IPS DF 19.7 (cell line): Measurements from ENCODE around the gene TEX14.
"Not testable (repeated sequence)": the region's sequence is repeated elsewhere in the genome, so short reads cannot be mapped to it uniquely, and the experiment has no call there.

Experiments used
- DNase-seq: peaks from one replicate; pipeline ENCODE4 v3.0.0-alpha.2; 2013; ENCODE audit warnings: low read depth, low spot score

The TEX14 gene

GRCh38 chr17:58597371-58597770 is 94.5 kb downstream of the TEX14 start:
- DNase-seq, result no peak

- no peak for DNase-seq
These were observed 96.6 kb downstream of the TEX14 start for GRCh38 chr17:58595194-58595792.

DNA sequence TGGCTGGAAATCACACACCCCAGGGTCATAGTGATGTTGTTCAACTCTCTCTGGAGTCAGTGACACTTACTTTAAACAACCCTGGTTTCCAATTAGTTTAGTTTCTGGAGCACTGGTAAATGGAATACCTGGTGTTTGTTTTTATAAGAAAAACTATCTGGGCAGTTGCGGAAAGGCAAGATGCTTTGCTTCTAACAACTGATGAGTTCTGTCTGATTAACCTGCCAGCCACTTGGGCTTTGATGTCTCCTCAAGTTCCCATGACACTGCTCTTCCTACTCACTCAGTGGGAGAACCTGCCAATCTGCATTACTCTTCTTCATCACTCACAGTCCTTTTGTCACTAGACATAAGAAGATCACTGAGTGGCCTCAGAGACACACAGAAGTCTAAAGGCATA is 98.7 kb downstream of the TEX14 start:
- DNase-seq, result no peak

DNA sequence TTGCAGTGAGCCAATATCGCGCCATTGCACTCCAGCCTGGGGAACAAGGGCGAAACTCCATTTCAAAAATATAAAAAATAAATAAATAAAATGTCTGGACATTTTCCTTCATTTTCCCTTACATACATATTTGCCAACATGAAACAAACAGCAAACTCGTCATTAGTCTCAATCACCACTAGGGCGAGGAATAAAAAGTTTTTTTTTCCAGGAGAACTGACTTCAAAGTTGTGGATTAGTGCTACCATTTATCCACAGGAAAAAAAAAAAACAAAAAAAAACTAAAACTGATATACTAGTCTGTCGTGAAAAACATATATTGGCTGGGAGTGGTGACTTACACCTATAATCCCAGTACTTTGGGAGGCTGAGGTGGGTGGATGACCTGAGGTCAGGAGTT is 100.4 kb downstream of the TEX14 start:
- no peak for DNase-seq

- DNase-seq, result no peak
These were observed 101.5 kb downstream of the TEX14 start for GRCh38 chr17:58590377-58590776.

- DNase-seq, result no peak
These were observed 104.1 kb downstream of the TEX14 start for GRCh38 chr17:58587713-58588117.

GRCh38 chr17:58586009-58586644 is 105.7 kb downstream of the TEX14 start:
- DNase-seq, result no peak

- no peak for DNase-seq
These were observed 106.3 kb downstream of the TEX14 start for GRCh38 chr17:58585554-58585953.

DNA sequence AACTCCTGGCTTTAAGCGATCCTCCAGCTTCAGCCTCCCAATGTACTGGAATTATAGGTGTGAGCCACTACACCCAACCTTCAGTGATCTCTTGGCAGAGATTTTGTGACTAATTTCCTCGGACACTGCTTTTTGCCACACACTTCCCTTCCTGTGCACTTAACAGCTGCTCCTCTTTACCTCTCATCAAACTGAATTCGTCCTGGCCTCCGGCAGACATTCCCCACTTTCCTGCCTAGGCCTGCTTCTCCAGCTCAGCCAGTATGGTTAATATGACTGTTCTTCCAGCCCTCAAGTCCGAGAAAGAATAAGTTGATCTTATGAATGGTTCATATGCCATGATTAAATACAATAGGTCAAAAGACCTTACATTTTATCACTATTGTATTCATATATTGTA is 108.4 kb downstream of the TEX14 start:
- DNase-seq, result no peak

- not testable (repeated sequence) for DNase-seq
These were observed 109.1 kb downstream of the TEX14 start for GRCh38 chr17:58582718-58583117.

DNA sequence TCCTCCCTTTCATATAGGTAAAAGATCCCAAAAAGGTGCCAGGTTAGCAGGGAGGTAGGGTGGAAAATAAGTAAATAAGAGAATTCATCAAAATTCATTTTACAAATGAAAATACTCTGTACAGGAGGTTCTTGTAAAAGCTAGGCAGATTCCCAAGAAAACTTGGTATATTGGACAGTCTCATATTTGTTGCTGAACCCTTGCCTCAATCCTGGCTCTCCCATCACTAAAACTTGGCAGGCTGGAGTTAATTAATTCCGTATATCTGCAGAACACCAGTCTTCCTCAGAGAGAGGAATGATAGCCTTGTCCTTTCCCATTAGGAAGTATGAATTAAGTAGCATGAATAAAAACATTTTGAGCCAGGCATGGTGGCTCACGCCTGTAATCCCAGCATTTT is 111.2 kb downstream of the TEX14 start:
- DNase-seq, result no peak

GRCh38 chr17:58577696-58578095 is 114.1 kb downstream of the TEX14 start:
- no peak for DNase-seq

DNA sequence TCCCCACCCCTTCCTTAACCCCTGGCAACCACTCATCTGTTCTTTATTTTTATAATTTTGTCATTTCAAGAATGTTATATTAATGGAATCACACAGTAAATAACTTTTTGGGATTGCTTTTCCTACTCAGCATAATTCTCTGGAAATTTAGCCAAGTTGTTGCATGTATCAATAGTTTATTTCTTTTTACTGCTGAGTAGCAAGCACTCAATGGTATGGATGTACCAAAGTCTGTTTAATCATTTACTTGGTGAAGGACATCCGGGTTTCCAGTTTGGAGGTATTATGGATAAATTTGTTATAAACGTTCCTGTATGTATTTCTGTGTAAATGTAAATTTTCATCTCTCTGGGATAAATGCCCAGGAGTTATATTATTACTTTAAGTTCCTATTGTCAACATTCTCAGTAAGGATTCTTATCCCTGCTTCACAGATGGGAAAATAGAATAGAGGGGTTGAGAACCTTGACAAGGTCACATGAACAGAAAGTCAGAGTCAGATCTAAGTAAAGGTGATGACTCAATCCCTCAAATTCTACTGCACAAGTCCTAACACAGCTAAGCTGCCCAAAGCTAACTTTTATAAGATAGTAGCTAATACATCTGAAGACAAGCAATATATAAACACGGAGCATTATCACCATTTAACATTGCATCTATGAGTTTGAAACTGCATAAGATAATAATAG is 115.0 kb downstream of the TEX14 start:
- DNase-seq, result no peak

DNA sequence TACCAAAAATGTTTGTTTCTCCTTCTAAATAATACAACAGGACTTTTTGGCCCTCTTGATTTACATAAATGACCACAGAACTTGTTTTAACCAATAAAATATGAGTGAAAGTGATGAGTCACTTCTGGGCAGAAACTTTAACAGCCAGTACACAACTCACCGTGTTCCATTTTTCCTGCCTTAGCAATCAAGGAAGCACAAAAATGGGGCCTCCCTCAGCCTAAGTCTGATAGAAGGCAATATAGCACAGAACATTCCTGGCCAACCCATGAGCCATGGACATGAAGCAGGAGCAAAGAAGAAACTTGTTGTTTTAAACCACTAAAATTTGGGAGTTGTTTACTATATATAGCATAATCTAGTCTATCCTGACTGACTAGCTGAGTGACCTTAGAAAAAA is 116.3 kb downstream of the TEX14 start:
- no peak for DNase-seq

- DNase-seq, result no peak
These were observed 117.8 kb downstream of the TEX14 start for GRCh38 chr17:58574025-58574424.

DNA sequence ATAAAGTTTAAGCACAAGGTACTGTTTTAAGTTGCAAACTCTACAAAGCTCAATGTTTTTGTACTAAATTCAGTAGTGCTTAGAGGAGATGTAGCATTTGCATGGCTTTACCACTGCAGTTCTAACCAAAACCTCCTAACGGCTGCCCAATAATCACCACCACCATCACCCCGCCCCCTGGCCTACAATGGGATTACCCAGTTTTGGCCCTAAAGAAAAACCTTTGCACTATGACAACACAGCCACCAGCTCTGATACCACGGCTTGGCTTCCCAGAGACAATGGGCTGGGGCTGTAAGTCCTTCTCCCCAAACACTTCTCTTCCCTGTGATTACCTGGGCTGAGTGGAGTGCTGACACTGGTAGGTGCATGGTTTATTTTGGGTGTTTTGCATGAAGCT is 119.0 kb downstream of the TEX14 start:
- no peak for DNase-seq

- DNase-seq, result no peak
These were observed 121.1 kb downstream of the TEX14 start for GRCh38 chr17:58570758-58571157.

DNA sequence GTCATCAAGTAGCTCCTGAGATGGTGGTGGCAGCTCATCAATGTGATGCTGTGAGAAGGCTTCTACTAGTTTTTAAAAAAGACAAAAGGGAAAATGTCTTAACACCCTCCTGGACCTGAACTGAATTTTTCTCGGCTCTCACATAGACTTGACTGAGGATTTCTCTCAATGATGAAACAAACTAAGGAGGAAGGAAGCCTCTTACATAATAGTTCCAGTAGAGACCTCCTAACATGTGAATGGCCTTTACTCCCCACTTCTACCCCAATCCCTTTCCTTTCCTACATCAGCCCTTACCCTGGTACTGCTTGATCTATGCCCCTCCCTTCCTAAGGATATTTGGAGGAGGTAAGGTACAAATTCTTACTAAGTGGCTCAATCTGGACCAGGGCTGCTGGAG is 122.6 kb downstream of the TEX14 start:
- no peak for DNase-seq

- no peak for DNase-seq
These were observed 123.6 kb downstream of the TEX14 start for GRCh38 chr17:58568044-58568799.

GRCh38 chr17:58565389-58566311 is 126.2 kb downstream of the TEX14 start:
- DNase-seq, result no peak

GRCh38 chr17:58564971-58565370 is 126.9 kb downstream of the TEX14 start:
- no peak for DNase-seq
